Esophagus muscularis mucosa (tissue), 4 donors: ENCODE results near the gene KRT4. TPM values are rescaled to one million over a fixed set of nuclear protein-coding genes. Genes with fewer than 3 reads are reported as not detected.

ENCODE experiments used
- DNase-seq: peaks from one replicate; pipeline ENCODE4 v3.0.0-alpha.2; 2017; ENCODE audit errors: extremely low spot score
- H3K27ac ChIP-seq, 4 donors: fragments of 200-600 bp; sonication (generic); replicated peaks in 1 of 4; 1 replicate in 3 of 4; 2 replicates in 1 of 4; pipeline ENCODE4 v1.5.1; 2016 to 2019; ENCODE audit warnings: mild to moderate bottlenecking in 1 of 4
- H3K27me3 ChIP-seq, 4 donors: fragments of 200-600 bp; sonication (generic); one replicate each; pipeline versions ENCODE4 v1.5.1 to v1.6.0; 2016 to 2019
- H3K36me3 ChIP-seq, 4 donors: fragments of 200-600 bp; sonication (generic); one replicate each; pipeline ENCODE4 v1.5.1; 2016 to 2019
- H3K4me1 ChIP-seq, 4 donors: fragments of 200-600 bp; sonication (generic); one replicate each; pipeline ENCODE4 v1.5.1; 2016 to 2019
- H3K4me3 ChIP-seq, 4 donors: fragments of 200-600 bp; sonication (generic); 1 replicate in 2 of 4; 2 replicates in 2 of 4; pipeline ENCODE4 v1.5.1; 2016 to 2019; ENCODE audit warnings: mild to moderate bottlenecking in 4 of 4, moderate library complexity in 1 of 4
- H3K9me3 ChIP-seq, 4 donors: fragments of 200-600 bp; sonication (generic); 1 replicate in 3 of 4; 2 replicates in 1 of 4; pipeline ENCODE4 v1.5.1; 2016 to 2019
- CTCF ChIP-seq, 3 experiments: fragments of 200-600 bp in 2 of 3; fragments of 450-650 bp in 1 of 3; sonication (generic) in 2 of 3; IDR thresholded peaks; one replicate each; pipeline ENCODE4 v1.5.1; 2017 to 2019; ENCODE audit warnings: antibody characterized with exemption in 3 of 3, mild to moderate bottlenecking in 2 of 3, moderate library complexity in 1 of 3
- EP300 ChIP-seq: sonication (generic); formaldehyde crosslinking; IDR thresholded peaks from one replicate; pipeline ENCODE4 v1.6.1; 2017; ENCODE audit warnings: antibody characterized with exemption
- POLR2A ChIP-seq: fragments of 450-650 bp; IDR thresholded peaks from one replicate; pipeline ENCODE4 v1.6.1; 2017; ENCODE audit warnings: antibody characterized with exemption, moderate library complexity, mild to moderate bottlenecking, low read depth
- POLR2AphosphoS5 ChIP-seq, 2 donors: sonication (generic); formaldehyde crosslinking; IDR thresholded peaks; one replicate each; pipeline ENCODE4 v1.6.1; 2017; ENCODE audit warnings: antibody characterized with exemption in 2 of 2
- WGBS: methylation state at CpG from one replicate; pipeline ENCODE4 v1.1.5; 2018; 5-methylcytosine and 5-hydroxymethylcytosine counted together
- intact Hi-C: fragments of 100-400 bp; cut with DNase I; formaldehyde crosslinking; loops from one replicate; pipeline ENCODE4 v1.15.1; 2023
- total RNA-seq, 4 donors: library from RNA; depleted of rRNA; stranded (reverse); fragments of >200 nt; gene quantifications; one replicate each; pipeline versions ENCODE4 v1.1.0 to v1.2.1, GENCODE V29; 2016

KRT4 gene
- total RNA-seq, 4 donors from 2014 or later: 0.13 to 5.4 (median 0.20) TPM

DNA sequence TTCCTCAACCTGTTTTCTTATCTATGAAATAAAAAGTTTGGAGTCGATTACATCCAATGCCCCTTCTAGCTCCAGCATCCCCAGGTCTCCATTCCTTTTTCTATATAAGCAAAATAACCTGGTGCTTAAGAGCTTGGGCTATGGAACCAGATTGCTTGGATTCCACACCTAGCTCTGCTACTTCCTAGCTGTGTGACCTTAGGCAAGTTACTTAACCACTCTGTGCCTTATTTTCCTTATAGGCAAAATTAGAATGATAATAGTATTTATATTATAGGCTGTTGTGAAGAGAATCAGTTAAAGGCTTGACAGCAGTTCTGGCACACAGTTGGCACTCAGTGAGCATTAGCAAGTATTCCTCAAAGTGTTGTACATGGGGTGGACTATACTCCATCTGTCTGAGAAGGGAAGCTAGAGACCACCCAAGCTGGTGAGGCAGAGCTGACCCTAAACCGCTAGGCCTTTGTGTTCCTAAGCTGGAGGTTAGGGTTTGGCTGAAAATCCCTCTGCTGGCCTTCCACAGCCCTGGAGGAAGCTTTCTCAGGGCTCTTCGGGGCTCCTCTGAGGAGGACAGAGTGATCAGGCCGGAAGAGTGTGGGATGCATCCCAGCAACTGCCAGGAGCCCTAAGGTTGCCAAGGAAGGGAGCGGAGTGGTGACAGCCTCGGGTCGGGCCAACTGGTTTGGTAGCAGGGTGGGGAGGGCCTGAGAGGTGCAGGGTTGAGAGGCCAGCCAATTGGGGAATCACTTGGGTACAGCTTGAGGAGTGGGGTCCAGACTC is 6.0 kb upstream of the KRT4 start:
- H3K4me1 ChIP-seq: peaks cover 0 to 11% (median 4%) of the 10 kb centered on the region in 4 donors
- intact Hi-C loops: no loop called here
- no peak for DNase-seq
- no peak overlapping the region for H3K27ac ChIP-seq
- peaks cover 0 to 24% (median 0%) of the 10 kb centered on the region in 4 donors for H3K27me3 ChIP-seq
- H3K36me3 ChIP-seq: no peaks in the 10 kb centered on the region
- no peak overlapping the region for H3K4me3 ChIP-seq
- 83% methylated on average over 7 of the region's 7 CpGs for WGBS
- no peak for TF ChIP-seq CTCF (IDR thresholded peaks at IDR 0.05)
- TF ChIP-seq POLR2AphosphoS5 (IDR thresholded peaks at IDR 0.05): no peak
- TF ChIP-seq POLR2A: no peak
- TF ChIP-seq EP300: no peak
- no peaks in the 10 kb centered on the region for H3K9me3 ChIP-seq

DNA sequence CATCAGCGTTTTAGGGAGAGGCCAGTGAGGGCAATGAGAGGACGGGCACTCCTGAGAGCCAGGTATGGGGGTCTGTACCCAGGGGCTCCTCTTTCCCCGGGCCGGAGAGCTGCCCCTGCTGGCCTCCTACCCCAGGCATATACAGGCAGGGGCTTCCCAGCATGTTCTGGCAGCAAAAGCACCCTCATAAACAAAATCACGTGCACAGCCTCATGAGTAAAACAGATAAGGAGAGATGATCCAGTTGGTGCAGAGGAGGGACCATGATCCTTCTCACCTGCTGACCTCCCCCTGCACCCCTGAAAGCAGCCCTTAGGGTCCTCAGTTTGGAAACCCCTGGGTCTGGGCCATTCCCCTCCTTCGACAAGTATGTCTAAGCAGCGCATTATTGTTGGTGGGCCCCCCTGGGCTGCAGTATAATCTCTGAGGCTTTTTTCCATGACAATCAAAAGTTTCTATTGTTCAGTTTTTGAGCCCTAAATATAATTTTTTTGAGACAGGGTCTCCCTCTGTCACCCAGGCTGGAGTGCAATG is 5.0 kb upstream of the KRT4 start:
- intact Hi-C loops: no loop called here
- no peak for TF ChIP-seq EP300
- no peak for TF ChIP-seq CTCF (IDR thresholded peaks at IDR 0.05)
- TF ChIP-seq POLR2A: no peak
- TF ChIP-seq POLR2AphosphoS5 (IDR thresholded peaks at IDR 0.05): no peak
- DNase-seq: no peak
- Histone ChIP-seq H3K27me3 (peaks cover 0 to 24% (median 0%) of the 10 kb centered on the region in 4 donors), H3K9me3 (no peaks in the 10 kb centered on the region), H3K27ac (no peak overlapping the region), H3K4me3 (no peak overlapping the region), H3K36me3 (no peaks in the 10 kb centered on the region), H3K4me1 (peaks cover 0 to 20% (median 10%) of the 10 kb centered on the region in 4 donors)
- 64% methylated on average over 3 of the region's 7 CpGs for WGBS

GRCh38 chr12:52818388-52818787 is 4.5 kb upstream of the KRT4 start:
- 36% methylated on average over 2 of the region's 7 CpGs for WGBS
- Histone ChIP-seq H3K36me3 (no peaks in the 10 kb centered on the region), H3K9me3 (no peaks in the 10 kb centered on the region), H3K4me3 (no peak overlapping the region), H3K27ac (no peak overlapping the region), H3K4me1 (peaks cover 0 to 22% (median 11%) of the 10 kb centered on the region in 4 donors), H3K27me3 (peaks cover 0 to 24% (median 0%) of the 10 kb centered on the region in 4 donors)
- TF ChIP-seq POLR2AphosphoS5 (IDR thresholded peaks at IDR 0.05) (no peak), CTCF (IDR thresholded peaks at IDR 0.05) (no peak), POLR2A (no peak), EP300 (no peak)
- intact Hi-C loops: no loop called here
- DNase-seq: no peak

DNA sequence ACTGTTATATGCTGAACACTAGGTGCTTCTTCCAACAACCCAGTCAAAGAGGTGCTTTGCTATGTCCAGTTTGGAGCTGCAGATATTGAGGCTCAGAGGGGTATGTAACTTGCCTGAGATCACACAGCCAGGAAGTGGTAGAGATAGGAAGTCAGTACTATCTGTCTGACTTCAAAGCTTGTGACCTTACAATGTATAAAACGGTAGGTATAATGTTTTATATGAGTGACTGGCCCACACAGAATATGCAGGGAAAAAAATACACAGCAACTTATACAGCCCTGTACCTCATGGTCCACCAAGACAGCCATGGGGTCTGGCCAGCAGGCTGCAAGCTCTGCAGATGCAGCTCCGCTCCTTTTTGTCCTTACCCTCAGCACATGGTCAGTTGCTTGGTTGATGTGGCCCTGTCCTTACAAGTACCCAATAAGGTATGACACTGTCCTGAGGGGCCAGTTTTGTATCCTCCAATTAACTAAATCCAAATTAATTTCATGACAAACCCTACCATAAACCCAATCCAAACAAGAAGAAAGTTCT is 3.9 kb upstream of the KRT4 start:
- no peaks in the 10 kb centered on the region for H3K36me3 ChIP-seq
- H3K9me3 ChIP-seq: no peaks in the 10 kb centered on the region
- H3K27ac ChIP-seq: no peak overlapping the region
- TF ChIP-seq POLR2AphosphoS5 (IDR thresholded peaks at IDR 0.05) (no peak), EP300 (no peak), CTCF (IDR thresholded peaks at IDR 0.05) (no peak), POLR2A (no peak)
- H3K4me1 ChIP-seq: peaks cover 0 to 22% (median 11%) of the 10 kb centered on the region in 4 donors
- intact Hi-C loops: no loop called here
- no peak overlapping the region for H3K4me3 ChIP-seq
- no peak for DNase-seq
- peaks cover 0 to 24% (median 0%) of the 10 kb centered on the region in 4 donors for H3K27me3 ChIP-seq
- 67% methylated on average over 2 of the region's 2 CpGs for WGBS
